Hematopoietic multipotent progenitor cell treated with erythropoietin and hydrocortisone succinate and interleukin-3 and kit ligand, for 8 days (in vitro differentiated cells): ENCODE results near the gene TUBA4B.
"Not testable (repeated sequence)": the region's sequence is repeated elsewhere in the genome, so short reads cannot be mapped to it uniquely, and the experiment has no call there.

ENCODE experiments used
- DNase-seq: peaks from one replicate; pipeline ENCODE4 v3.0.0-alpha.2; 2015

The TUBA4B gene

DNA sequence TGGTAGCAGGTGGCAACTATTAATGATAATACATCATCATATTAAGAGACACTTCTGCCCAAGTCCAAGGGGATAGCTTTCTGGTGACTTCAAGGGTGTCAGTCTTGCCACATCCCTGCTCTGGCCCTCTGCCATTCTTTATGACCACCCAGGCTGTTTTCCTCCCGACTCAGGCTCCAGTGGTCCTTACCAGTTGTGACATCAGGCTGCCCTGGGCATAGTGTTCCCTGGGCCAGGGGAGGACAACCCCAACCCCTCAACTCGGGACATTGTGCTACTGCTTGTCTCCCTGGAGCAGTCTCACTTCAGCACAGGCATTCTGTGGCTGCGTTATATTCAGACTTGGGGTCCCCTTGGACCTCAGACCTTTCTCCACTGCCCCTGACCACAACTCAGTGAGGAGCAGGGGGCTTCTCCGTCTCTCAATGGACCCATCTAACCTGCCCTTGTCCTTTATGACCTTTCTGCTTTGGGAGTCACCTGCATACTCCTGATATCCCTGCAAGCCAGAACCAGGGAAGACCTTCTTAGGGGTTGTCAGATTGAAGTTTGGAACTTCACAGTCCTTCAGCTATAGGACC, 39.0 kb downstream of the TUBA4B start:
- no peak for DNase-seq

DNA sequence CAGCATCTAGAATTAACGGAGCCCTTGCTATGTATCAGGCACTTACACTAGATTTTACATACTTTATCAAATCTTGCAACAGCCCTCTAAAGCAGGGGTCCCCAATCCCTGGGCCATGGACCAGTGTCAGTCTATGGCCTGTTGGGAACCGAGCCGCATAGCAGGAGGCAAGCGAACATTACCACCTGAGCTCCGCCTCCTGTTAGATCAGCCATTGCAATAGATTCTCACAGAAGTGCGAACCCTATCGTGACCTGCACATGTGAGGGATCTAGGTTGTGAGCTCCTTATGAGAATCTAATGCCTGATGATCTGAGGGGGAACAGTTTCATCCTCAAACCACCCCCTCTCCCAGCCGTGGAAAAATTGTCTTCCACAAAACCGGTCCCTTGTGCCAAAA, 39.6 kb downstream of the TUBA4B start:
- DNase-seq, result no peak

DNA sequence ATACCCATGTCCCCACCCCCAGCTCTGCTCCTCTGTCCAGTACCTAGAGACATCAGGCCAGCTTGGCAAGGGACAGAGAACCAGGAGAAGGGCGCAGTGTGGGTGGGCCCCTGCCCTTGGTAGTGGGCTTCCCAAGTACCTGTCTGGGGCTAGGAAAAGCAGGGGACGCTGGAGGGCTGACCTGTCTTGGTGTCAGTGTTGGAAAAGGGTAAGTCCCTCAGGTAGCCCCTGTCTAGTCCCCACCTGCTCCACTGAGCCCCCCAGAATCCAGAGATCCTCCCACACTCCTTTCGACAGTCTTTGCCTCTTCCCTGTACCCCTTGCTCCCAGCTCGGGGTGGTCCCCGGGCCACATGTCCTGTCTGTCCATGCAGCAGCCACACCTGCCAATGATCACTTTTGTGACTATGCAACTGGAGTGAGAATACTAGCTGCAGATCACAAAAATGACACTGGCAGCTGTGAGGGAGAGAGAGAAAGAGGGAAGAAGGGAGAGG, 40.7 kb downstream of the TUBA4B start:
- DNase-seq, result no peak

DNA sequence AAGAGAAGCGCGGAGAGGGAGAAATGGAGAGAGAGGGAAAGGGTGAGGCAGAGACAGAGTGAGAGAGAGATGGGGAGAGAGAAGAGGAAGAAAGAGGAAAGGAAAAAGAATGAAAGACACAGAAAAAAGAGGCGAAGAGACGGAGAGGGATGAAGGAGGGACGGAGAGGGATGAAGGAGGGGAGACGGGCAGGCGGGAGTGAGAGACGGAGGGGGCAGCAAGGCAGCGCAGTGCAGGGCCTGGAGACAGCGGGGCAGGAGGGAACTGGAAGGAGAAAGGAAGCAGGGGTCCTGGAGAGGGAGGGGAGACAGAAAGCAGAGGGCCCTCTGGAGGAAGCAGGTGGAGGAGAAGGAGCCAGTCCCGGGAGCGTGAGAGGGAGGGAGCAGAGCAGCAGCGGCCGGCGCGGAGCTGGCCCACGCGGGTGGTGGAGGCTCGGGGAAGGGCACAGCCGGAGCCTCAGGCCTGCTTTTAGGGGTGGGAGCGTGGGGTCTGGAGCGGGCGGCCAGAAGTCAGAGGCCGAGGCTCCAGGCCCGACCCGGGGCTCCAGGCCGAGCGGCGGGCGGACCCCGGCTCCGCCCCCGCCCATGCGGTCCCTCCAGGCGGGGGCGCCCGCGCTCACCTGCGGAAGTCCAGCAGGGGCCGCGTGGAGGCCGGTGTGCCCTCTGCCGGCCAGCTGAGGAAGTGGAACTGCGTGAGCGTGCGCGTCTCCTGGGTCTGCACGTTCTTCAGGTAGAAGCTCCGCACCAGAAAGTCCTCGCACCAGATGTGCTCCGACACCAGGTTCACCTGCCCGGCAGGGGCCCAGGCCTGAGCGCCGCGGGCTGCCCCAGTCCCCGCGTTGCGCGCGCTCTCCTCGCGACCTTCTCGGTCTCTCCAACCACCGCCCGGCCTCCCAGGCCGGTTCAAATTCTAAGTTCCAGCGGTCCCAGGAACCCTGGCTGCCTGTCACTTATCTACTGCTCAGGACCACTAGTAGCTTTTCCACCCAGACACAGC, 41.6 kb downstream of the TUBA4B start:
- peak; percentile 84 for DNase-seq

DNA sequence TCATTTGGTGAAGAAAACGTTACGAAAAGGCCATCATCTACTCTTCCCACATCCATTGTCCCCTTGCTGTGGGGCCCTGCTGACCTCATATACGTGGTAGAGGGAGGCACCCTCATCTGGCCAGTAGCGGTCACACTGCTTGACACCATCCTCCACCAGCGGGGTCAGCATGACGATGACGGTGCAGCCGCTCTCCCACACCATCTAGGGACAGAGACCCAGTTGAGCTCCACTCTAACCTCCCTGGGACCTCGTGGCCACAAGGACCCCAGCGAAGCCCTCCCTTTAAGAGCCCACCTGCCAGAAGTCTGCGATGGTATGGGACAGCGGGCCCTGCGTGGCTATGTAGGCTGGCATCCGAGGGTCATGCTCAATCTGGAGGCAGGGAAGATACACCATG, 43.1 kb downstream of the TUBA4B start:
- DNase-seq, result no peak

DNA sequence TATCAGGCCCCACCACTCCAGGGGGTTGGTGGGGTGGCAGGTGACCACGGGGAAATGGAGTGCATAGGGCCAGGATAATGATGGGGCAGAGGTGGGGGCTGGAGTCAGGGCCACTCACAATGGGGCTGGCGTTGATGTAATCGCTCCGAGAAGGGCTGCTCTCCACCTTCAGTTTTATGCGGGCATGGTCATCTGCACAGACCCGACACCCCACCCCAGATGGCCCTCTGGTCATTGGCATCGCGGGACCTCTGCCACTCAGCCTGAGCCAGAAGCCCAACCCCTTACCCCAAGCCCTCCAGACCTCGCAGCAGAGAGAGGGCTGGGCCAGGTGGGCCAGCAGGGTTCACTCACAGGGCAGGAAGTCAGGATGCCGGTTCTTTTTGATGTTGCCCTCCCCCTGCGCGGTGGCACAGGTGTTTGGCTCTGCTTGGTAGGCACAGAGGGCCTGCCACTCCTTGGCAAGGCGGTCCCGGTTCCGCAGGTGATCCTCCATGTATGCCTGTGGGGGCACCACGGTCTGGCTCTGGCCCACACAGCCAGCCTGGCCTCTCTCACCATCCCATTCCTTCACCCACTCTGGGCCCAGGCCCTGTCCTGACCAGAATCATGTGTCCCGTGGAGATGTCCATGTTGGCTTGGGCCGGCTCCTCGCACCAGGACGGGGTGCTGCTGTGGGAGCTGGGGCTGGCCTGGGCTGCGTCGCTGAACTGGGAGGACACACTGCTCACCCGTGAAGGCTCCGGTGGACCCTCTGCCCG, 43.8 kb downstream of the TUBA4B start:
- DNase-seq, result no peak

DNA sequence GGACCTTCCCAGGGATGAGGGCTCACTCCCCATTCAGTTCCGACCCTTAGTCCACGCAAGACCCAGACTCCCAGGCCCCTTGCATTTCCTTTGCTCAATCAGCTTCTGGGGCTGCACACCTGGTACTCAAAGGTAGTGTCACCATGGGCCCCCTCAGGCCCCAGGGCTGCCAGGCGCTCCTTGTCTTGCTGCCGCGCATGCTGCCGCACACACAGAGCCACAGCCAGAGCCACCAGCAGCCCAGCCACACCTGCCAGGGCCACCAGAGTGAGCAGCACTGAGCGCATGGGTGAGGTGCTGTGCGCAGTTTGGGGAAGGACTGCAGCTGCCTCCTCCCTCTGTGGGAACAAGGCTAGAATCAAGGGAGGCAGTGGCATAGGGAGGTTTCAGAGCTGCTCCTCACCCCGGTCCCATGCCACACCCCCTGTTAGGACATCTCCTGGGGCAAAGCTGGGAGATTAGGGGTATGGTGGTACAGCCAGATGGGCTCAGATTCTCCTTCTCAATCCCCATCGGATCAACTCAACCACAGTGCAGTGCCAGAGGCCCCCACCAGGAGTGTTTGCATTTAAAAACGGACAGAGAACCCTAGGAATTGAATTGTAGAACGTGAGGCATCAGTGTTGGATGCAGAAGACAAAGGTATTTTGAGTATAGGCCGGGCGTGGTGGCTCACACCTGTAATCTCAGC, 44.9 kb downstream of the TUBA4B start:
- no peak for DNase-seq

DNA sequence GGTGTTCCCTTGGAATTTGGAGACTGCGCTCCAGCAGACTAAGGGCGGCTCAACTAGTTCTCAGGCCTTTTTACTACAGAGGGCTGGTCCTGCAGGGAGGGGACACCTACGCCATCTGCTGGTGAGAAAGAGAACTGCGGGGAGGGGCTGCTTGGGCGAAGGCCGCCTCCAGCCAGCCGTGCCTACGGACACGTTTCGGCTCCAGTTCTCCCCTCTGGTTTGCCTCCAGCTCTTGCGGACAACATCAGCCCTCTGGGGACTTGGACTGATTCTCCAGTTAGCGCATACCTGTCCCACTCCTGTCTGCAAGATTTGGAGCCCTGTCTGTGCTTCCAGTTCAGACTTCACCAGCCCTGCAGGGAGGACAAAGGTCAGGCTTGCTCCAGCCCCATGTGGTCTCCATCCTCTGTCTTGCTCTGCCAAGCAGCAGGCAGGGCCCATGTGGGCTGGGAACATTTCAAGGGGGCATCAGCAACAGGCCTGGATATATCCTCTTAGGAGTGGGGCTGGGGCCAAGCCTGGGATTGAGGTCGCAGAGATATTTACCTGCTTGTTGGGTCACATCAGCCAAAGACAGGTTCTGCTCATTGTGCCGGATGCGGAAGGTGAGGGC, 45.8 kb downstream of the TUBA4B start:
- peak; percentile 82 for DNase-seq

DNA sequence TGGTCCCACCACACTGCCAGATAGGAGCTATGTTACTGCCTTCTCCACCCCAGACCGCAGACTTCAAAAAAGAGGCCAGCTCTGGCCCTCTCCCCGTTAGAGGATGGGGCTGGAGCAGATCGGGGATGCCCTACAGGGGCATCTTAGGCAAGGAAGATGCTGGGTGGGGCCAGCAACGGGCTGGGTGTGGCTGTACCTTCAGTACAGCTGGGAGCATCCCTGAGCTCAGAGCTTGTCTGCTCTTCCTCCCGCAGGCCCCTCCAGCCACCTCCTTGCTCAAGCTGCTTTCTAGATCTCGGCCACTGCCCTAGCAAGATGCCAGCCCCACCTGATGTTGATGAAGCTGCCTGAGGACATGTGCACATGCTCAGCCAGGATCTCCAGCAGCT, 46.3 kb downstream of the TUBA4B start:
- no peak for DNase-seq

DNA sequence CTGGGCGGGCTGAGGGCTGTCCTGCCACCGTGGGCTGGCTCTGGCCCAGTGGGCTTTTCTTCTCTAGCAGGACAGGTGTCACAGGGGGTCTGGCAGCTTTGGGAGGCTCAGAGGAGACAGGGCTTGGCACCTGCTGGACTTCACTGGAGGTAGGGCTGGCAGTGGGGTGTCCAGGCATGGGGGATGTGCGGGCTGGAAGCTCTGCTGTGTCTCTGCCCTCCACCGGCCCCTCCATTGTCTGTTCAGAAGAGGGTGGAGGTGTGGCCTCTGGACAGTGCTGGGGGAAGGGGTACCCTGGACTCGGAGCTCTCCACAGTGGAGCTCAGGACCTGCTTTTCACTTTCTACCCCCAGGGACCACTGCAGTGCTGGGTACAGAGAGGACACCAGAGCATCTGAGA, 47.0 kb downstream of the TUBA4B start:
- DNase-seq, result no peak

DNA sequence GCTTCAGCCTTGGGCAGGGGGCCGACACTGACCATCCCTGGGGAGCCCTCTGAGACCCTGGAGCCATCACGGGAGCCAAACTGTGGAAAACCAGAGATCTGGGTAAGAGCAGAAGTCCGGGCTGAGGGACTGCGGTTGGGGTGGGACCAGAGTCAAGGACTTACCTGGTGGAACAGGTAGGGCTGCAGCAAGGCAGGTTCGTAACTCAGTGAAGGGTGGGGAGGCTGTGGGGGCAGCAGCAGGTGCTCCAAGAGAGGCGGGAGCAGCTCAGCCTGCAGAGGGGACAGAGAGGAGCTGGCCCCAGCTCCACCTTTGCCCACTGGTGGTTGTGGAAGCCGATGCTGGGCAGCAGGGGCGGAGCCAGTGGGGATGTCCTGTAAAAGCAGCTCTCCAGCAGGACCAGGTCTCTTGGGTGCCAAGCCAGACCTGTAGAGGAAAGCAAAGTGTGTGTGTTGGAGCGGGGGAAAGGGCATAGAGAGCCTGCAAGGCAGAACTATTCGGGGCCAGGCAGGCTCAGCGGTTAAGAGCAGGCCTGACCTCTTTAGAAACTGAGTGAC, 49.4 kb downstream of the TUBA4B start:
- no peak for DNase-seq

DNA sequence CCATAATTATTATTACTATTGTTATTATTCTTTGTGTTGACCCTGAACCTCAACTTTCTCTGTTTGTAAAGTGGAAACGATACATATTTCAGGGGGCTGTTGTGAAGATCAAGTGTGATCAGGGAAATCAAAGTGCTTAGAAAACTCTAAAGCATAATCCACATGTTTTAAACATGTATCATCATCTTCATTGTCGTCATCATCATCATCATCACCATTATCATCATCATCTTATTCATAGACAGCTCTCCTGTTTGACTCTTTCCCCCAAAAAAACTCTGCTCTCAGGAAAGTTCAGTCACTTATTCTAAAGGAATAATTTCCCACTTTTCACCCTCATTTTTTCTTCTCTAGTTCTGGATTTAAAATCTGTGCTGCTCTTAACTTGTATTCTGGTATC, 51.2 kb downstream of the TUBA4B start:
- no peak for DNase-seq

DNA sequence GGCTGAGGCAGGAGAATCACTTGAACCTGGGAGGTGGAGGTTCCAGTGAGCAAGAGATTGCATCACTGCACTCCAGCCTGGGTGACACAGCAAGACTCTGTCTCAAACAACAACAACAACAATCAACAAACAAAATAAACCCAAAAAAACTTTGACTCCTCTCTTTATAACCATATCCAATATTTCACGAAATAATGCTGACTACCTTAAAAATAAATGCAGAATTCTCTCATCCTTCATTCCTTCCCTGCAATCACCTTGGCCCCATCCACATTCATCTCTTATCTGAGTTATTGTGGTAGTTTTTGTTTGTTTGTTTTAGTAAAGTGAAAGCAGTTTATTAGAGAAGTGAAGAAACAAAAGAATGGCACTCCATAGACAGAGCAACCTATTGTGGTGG, 53.0 kb downstream of the TUBA4B start:
- no peak for DNase-seq

DNA sequence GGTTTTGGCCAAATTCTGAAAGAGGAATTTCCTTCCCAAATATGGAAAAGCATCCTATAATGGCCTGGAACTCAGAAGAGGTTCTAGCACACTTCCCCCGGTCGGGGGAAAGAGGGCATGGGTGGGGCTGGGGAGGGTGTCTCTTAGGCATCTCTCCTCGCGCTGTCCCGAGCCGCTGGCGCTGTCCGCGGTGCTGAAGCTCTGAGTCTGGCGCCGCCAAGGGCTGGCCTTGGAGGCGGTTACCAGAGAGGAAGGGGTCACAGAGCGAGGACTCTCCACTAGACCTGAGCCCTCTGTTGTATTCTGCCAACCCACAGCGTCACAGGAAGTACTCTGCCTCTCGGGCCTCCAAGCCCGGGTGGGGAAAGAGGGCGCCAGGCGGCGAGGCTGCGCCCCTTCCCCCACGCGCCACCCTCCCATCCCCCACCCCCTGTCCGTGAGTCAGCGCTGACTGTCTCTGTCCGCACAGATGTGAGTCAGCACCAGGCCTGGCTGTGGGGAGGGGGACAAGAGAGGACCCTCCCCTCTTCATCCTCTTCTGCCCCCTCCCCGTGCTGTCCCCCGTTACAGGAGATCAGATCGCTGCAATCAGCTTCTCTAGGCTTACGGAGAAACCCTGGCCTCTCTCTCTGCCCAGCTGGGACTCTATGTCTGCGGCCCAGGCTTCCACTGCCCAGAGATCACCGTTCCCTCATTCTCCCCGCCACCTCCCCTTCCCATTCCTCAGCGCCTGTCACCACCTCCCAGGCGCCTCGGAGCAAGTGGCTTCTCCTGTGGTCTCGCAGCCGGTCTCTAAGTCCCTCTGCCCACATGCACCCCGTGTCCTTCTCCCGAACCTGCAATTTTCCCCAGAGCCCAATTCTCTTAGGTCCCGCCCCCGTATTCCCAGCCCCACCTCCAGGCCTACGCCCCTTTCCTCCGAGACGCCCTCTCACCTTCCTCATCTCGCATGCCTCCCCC, 55.4 kb downstream of the TUBA4B start:
- DNase-seq, result peak; percentile 70

DNA sequence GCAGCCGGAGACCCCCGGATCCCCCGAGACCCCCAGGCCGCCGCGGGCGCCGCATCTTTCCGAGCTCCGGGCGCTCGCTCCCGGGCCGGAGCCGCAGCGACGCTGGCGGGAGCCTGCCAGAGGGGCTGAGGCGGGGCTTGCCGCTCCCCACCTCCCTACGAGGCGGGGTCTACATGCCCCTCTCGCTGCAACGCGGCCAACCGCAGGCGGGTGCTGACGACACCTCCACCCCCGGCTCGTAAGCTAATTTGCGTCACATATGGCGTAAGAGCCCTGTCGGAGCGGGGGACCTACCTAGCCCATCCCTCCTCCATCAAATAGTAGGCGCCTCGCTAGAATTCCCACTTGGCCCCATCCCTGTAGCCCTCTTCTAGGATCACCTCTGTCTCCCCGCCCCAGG, 56.2 kb downstream of the TUBA4B start, which contains the start of gene PTPRN:
PTPRN (minus strand) TSS at position 124 of the 400 bp plus-strand sequence; CDS start at position 55, 69 bp downstream.
- no peak for DNase-seq

DNA sequence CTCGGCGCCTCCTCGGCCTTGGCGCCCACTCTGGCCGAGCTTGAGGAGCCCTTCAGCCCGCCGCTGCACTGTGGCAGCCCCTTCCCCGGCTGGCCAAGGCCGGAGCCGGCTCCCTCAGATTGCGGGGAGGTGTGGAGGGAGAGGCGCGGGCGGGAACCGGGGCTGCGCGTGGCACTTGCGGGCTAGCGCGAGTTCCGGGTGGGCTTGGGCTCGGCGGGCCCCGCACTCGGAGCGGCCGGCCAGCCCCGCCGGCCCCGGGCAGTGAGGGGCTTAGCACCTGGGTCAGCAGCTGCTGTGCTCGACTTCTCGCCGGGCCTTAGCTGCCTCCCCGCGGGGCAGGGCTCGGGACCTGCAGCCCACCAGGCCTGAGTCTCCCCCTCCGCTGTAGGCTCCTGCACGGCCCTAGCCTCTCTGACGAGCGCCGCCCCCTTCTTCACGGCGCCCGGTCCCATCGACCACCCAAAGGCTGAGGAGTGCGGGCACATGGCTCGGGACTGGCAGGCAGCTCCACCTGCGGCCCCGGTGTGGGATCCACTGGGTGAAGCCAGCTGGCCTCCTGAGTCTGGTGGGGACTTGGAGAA, 59.7 kb downstream of the TUBA4B start:
- DNase-seq, result not testable (repeated sequence)

DNA sequence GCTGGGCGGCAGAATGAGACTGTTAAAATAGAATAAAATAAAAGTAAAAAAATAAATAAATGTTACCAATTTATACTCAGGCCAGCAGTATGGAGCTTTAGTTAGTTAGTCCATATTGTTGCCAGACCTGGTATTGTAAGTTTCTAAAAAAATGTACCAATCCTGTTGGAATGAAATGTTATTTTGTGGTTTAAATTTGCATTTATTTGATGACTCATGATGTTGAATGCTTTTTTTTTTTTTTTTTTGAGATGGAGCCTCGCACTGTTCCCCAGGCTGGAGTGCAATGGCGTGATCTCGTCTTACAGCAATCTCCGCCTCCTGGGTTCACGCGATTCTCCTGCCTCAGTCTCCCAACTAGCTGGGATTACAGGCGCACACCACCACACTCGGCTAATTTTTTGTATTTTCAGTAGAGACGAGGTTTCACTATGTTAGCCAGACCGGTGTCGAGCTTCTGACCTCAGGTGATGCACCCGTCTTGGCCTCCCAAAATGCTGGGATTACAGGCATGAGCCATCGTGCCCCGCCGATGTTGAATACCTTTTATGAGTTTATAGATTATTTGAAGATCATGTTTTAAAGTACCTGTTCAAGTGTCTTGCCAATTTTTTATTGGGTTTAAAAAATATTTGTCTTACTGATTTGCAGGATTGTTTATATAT, 61.9 kb downstream of the TUBA4B start:
- no peak for DNase-seq
